Natural killer cell treated with Interleukin-12 subunit alpha and Interleukin-12 subunit beta and Interleukin-15 and Interleukin-18, amount 100 ng/mL, for 72 hours (primary cell): Measurements from ENCODE around the gene ATP6V0D1. TPM values are rescaled to one million over a fixed set of nuclear protein-coding genes. Genes with fewer than 3 reads are reported as not detected.

ENCODE experiments used
- ATAC-seq, 2 donors: fragments of 150-1000 bp; cut with Tn5 transposase in 1 of 2; sonication (Bioruptor Pico), chemical (Tn5 transposase) in 1 of 2; 2 replicates each; pipeline ENCODE4 v1.10.0; 2021
- DNase-seq: peaks from one replicate; pipeline ENCODE4 v3.0.0; 2022; ENCODE audit warnings: low spot score
- H3K27ac Mint-ChIP-seq, 2 donors: 1 replicate in 1 of 2; 2 replicates in 1 of 2; pipeline ENCODE4 v1.8.0; 2022; ENCODE audit warnings: mixed read lengths in 2 of 2, mild to moderate bottlenecking in 1 of 2, moderate library complexity in 1 of 2
- H3K27me3 Mint-ChIP-seq, 2 donors: 1 replicate in 1 of 2; 2 replicates in 1 of 2; pipeline ENCODE4 v1.8.0; 2022; ENCODE audit warnings: mixed read lengths in 2 of 2
- H3K36me3 Mint-ChIP-seq: one replicate; pipeline ENCODE4 v1.8.0; 2022; ENCODE audit warnings: mixed read lengths
- H3K4me1 Mint-ChIP-seq, 2 donors: 1 replicate in 1 of 2; 2 replicates in 1 of 2; pipeline ENCODE4 v1.8.0; 2022; ENCODE audit warnings: low read depth in 2 of 2, mixed read lengths in 2 of 2, mild to moderate bottlenecking in 1 of 2
- H3K4me3 Mint-ChIP-seq: one replicate; pipeline ENCODE4 v1.8.0; 2022; ENCODE audit warnings: mixed read lengths
- H3K9me3 Mint-ChIP-seq: 2 replicates; pipeline ENCODE4 v1.8.0; 2022; ENCODE audit warnings: mixed read lengths
- total RNA-seq, 2 donors: library from RNA; stranded (reverse); gene quantifications; one replicate each; pipeline ENCODE4 v1.2.3, GENCODE V29; 2022

ATP6V0D1 gene
- total RNA-seq, 2 donors from 2014 or later: 66.9 to 85.5 TPM

GRCh38 chr16:67404740-67405226 is 76.2 kb downstream of the ATP6V0D1 start:
- DNase-seq: no peak
- no peaks in the 10 kb centered on the region for H3K36me3 Mint-ChIP-seq
- H3K9me3 Mint-ChIP-seq: no peaks in the 10 kb centered on the region
- H3K4me3 Mint-ChIP-seq: no peak overlapping the region
- peaks cover 6 to 10% of the 10 kb centered on the region in 2 donors for H3K27me3 Mint-ChIP-seq
- ATAC-seq: no peak
- no peaks in the 10 kb centered on the region for H3K4me1 Mint-ChIP-seq
- no peak overlapping the region for H3K27ac Mint-ChIP-seq

- ATAC-seq: no peak
- no peaks in the 10 kb centered on the region for H3K4me1 Mint-ChIP-seq
- no peaks in the 10 kb centered on the region for H3K9me3 Mint-ChIP-seq
- H3K4me3 Mint-ChIP-seq: no peak overlapping the region
- no peak for DNase-seq
- no peaks in the 10 kb centered on the region for H3K36me3 Mint-ChIP-seq
- peaks cover 6 to 10% of the 10 kb centered on the region in 2 donors for H3K27me3 Mint-ChIP-seq
- H3K27ac Mint-ChIP-seq: no peak overlapping the region
Observed at GRCh38 chr16:67403976-67404555, 76.9 kb downstream of the ATP6V0D1 start.

- DNase-seq: no peak
- H3K27ac Mint-ChIP-seq: no peak overlapping the region
- H3K27me3 Mint-ChIP-seq: peaks cover 6 to 10% of the 10 kb centered on the region in 2 donors
- H3K4me1 Mint-ChIP-seq: no peaks in the 10 kb centered on the region
- no peaks in the 10 kb centered on the region for H3K9me3 Mint-ChIP-seq
- no peak for ATAC-seq
- no peak overlapping the region for H3K4me3 Mint-ChIP-seq
- H3K36me3 Mint-ChIP-seq: no peaks in the 10 kb centered on the region
Observed at GRCh38 chr16:67400901-67401300, 80.1 kb downstream of the ATP6V0D1 start.

- ATAC-seq: no peak
Observed at GRCh38 chr16:67399749-67400704, 80.9 kb downstream of the ATP6V0D1 start.

GRCh38 chr16:67399218-67399733 is 81.7 kb downstream of the ATP6V0D1 start:
- H3K36me3 Mint-ChIP-seq: no peaks in the 10 kb centered on the region
- H3K9me3 Mint-ChIP-seq: no peaks in the 10 kb centered on the region
- H3K4me3 Mint-ChIP-seq: no peak overlapping the region
- H3K27ac Mint-ChIP-seq: no peak overlapping the region
- peak; percentile 67 to 69 for ATAC-seq
- H3K4me1 Mint-ChIP-seq: peaks cover under 1 to 2% of the 10 kb centered on the region in 2 donors
- no peak for DNase-seq
- peaks cover 6 to 11% of the 10 kb centered on the region in 2 donors for H3K27me3 Mint-ChIP-seq

More at GRCh38 chr16:67399749-67400704, 80.9 kb downstream of the ATP6V0D1 start:
- Mint-ChIP-seq H3K4me3 (no peak overlapping the region), H3K9me3 (no peaks in the 10 kb centered on the region), H3K27me3 (peaks cover 6 to 10% of the 10 kb centered on the region in 2 donors), H3K27ac (no peak overlapping the region), H3K36me3 (no peaks in the 10 kb centered on the region), H3K4me1 (no peaks in the 10 kb centered on the region)
- no peak for DNase-seq

- Mint-ChIP-seq H3K9me3 (no peaks in the 10 kb centered on the region), H3K36me3 (no peaks in the 10 kb centered on the region), H3K27me3 (peaks cover 10 to 16% of the 10 kb centered on the region in 2 donors), H3K4me1 (peaks cover 4 to 6% of the 10 kb centered on the region in 2 donors), H3K27ac (no peak overlapping the region), H3K4me3 (no peak overlapping the region)
- DNase-seq (no peak), ATAC-seq (no peak)
Observed at GRCh38 chr16:67398546-67399217, 82.3 kb downstream of the ATP6V0D1 start.

- H3K27me3 Mint-ChIP-seq: peaks cover 8 to 16% of the 10 kb centered on the region in 2 donors
- no peak for DNase-seq
- peaks cover 4 to 6% of the 10 kb centered on the region in 2 donors for H3K4me1 Mint-ChIP-seq
Observed at GRCh38 chr16:67397812-67398545, 83.0 kb downstream of the ATP6V0D1 start.

GRCh38 chr16:67397036-67397801 is 83.7 kb downstream of the ATP6V0D1 start:
- no peak for ATAC-seq
- no peak overlapping the region for H3K4me3 Mint-ChIP-seq
- H3K9me3 Mint-ChIP-seq: no peaks in the 10 kb centered on the region
- peaks cover 12 to 22% of the 10 kb centered on the region in 2 donors for H3K27me3 Mint-ChIP-seq
- no peak for DNase-seq
- peaks cover 4 to 6% of the 10 kb centered on the region in 2 donors for H3K4me1 Mint-ChIP-seq
- H3K27ac Mint-ChIP-seq: no peak overlapping the region
- no peaks in the 10 kb centered on the region for H3K36me3 Mint-ChIP-seq

More at GRCh38 chr16:67397812-67398545, 83.0 kb downstream of the ATP6V0D1 start:
- H3K27ac Mint-ChIP-seq: no peak overlapping the region
- no peaks in the 10 kb centered on the region for H3K36me3 Mint-ChIP-seq
- no peak overlapping the region for H3K4me3 Mint-ChIP-seq
- ATAC-seq: no peak
- H3K9me3 Mint-ChIP-seq: no peaks in the 10 kb centered on the region

GRCh38 chr16:67396159-67397035 is 84.6 kb downstream of the ATP6V0D1 start:
- Mint-ChIP-seq H3K4me1 (peaks cover 4 to 6% of the 10 kb centered on the region in 2 donors), H3K9me3 (no peaks in the 10 kb centered on the region), H3K36me3 (no peaks in the 10 kb centered on the region), H3K27ac (no peak overlapping the region), H3K27me3 (peaks cover 11 to 18% of the 10 kb centered on the region in 2 donors), H3K4me3 (no peak overlapping the region)
- DNase-seq: no peak
- ATAC-seq: no peak

- Mint-ChIP-seq H3K9me3 (no peaks in the 10 kb centered on the region), H3K27me3 (peaks cover 11 to 18% of the 10 kb centered on the region in 2 donors), H3K4me3 (no peak overlapping the region), H3K4me1 (peaks cover 4 to 6% of the 10 kb centered on the region in 2 donors), H3K36me3 (no peaks in the 10 kb centered on the region), H3K27ac (no peak overlapping the region)
- ATAC-seq (no peak), DNase-seq (no peak)
Observed at GRCh38 chr16:67395458-67396158, 85.3 kb downstream of the ATP6V0D1 start.

GRCh38 chr16:67395105-67395457 is 85.9 kb downstream of the ATP6V0D1 start:
- Mint-ChIP-seq H3K36me3 (no peaks in the 10 kb centered on the region), H3K27ac (no peak overlapping the region), H3K9me3 (no peaks in the 10 kb centered on the region), H3K4me1 (peaks cover 6 to 8% of the 10 kb centered on the region in 2 donors), H3K27me3 (peaks cover 14 to 18% of the 10 kb centered on the region in 2 donors), H3K4me3 (no peak overlapping the region)
- DNase-seq (no peak), ATAC-seq (no peak)
